ENCODE data around the gene CACNB4. TPM values are rescaled to one million over a fixed set of nuclear protein-coding genes. Genes with fewer than 3 reads are reported as not detected.

CACNB4 gene
- total and polyA plus RNA-seq, 9 of the 15 experiments (the other 6 are each of a cell fraction or from before 2014, with no cell fraction given), result 0.01 to 0.20 (median 0.04) TPM; not detected in 1

DNA sequence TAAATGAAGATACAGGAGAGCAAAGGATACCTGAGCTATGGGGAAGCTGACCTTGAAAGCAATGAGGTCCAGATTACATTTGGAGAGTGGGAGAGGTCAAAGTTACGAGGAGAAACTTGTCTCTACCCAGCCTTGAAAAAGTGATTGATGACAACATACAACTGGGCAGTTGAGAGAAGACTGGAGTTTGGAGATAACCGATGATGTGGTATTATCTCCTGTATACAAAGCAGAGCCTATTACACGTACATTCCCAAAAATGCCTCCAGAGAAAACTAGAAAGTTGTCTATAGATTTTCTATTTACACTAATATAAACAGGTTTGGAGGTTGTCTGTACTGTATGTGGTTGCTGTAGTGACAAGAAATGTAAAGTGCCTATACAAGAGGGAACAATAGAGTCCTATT is 299.0 kb downstream of the CACNB4 start (continued):
- TF ChIP-seq CCNT2 (IDR thresholded peaks at IDR 0.05; ENCODE audit: borderline replicate concordance, extremely low read depth, insufficient read length, low read depth, low read length), result peak; percentile 73
- TF ChIP-seq TBP (optimal IDR thresholded peaks at IDR 0.05; ENCODE audit: low read depth, low read length), result no peak
- no peak for TF ChIP-seq KLF10 (CRISPR knock-in tag; IDR thresholded peaks at IDR 0.05)
- no peak for TF ChIP-seq ZFPM2 (CRISPR knock-in tag; IDR thresholded peaks at IDR 0.05)
- peak; percentile 94 for TF ChIP-seq CTBP1 (IDR thresholded peaks at IDR 0.05; ENCODE audit: borderline replicate concordance)
- TF ChIP-seq SMARCA5 (IDR thresholded peaks at IDR 0.05), result no peak
- no peak for TF ChIP-seq HNRNPL (IDR thresholded peaks at IDR 0.05; ENCODE audit: low read depth, low read length)
- TF ChIP-seq SLC30A9 (CRISPR knock-in tag; IDR thresholded peaks at IDR 0.05), result no peak
- TF ChIP-seq GTF2B (IDR thresholded peaks at IDR 0.05; ENCODE audit: extremely low read depth, insufficient read length), result no peak
- TF ChIP-seq ZNF311 (CRISPR knock-in tag; IDR thresholded peaks at IDR 0.05), result no peak
- TF ChIP-seq ZNF384 (IDR thresholded peaks at IDR 0.05; ENCODE audit: low read depth, low read length), result no peak
- TF ChIP-seq BACH1 (tag; IDR thresholded peaks at IDR 0.05), result 0 out of 2 replicates have a peak, but pooled peaks have one; percentile 22
- TF ChIP-seq TCF7L2 (IDR thresholded peaks at IDR 0.05; ENCODE audit: low read depth, low read length), result no peak
- TF ChIP-seq ATF4 (CRISPR knock-in tag; IDR thresholded peaks at IDR 0.05), result 0 out of 2 replicates have a peak, but pooled peaks have one; percentile 30
- TF ChIP-seq NCOA6 (IDR thresholded peaks at IDR 0.05), result peak; percentile 15; the same call in 1 of the 2 replicates
- TF ChIP-seq ZNF512 (tag; IDR thresholded peaks at IDR 0.05), result no peak
- no peak for TF ChIP-seq AFF4 (CRISPR knock-in tag; IDR thresholded peaks at IDR 0.05)
- TF ChIP-seq SMAD3 (CRISPR knock-in tag; conservative IDR thresholded peaks at IDR 0.05), result 0 out of 2 replicates have a peak, but pooled peaks have one; percentile 58
- TF ChIP-seq SP1 (CRISPR knock-in tag; IDR thresholded peaks at IDR 0.05), result no peak
- no peak for TF ChIP-seq ZNF212 (CRISPR knock-in tag; IDR thresholded peaks at IDR 0.05)
- TF ChIP-seq SNAPC5 (CRISPR knock-in tag; IDR thresholded peaks at IDR 0.05), result no peak
- TF ChIP-seq MTA2 (IDR thresholded peaks at IDR 0.05; ENCODE audit: low read depth), result peak; percentile 90
- peak; percentile 39 to 80; a peak in 2 of 4 replicates for TF ChIP-seq TEAD1 (CRISPR knock-in tag; IDR thresholded peaks at IDR 0.05)
- no peak for TF ChIP-seq RFX7 (CRISPR knock-in tag; IDR thresholded peaks at IDR 0.05)

Measured in K562 (cell line).